ENCODE results near the gene LAMB4.

Gene LAMB4

DNA sequence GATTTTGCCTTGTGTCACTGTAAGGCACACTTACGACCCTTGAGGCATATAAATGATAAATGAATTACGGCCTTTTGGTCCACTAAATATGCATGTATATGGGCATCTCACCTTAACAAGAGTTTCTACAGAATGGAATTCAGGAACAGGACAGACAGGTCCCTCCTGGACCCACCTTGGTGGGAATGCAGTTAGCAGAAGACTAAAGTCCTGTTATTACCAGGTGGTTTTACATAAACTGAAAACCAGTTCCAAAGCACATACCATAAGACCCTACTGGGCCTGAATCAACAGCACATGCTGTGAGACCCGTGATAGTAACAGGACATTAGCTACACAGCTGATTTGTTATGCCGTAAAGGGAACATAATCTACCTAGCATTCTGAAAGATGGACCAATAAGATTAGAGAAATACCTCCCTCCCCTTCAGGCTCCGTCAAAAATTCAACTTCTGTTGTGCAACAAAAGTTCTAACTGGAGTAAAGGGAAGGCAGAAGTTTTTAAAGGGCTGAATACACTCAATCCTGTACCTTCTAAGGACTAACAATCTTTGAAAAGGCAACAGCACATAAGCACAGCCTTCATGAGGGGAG lies 151.2 kb downstream of the LAMB4 start:
- Histone ChIP-seq H3K27ac (ENCODE audit: low read depth, low read length) (no peak overlapping the region), H3K79me2 (ENCODE audit: control insufficient read depth, low read length) (no peaks in the 10 kb centered on the region), H3K4me1 (ENCODE audit: control insufficient read depth, low read length) (no peaks in the 10 kb centered on the region), H3F3A (ENCODE audit: control insufficient read depth, insufficient read depth) (no peaks in the 10 kb centered on the region), H3K4me2 (ENCODE audit: low read length) (no peak overlapping the region), H3K4me3 (ENCODE audit: low read length) (no peak overlapping the region), H3K36me3 (ENCODE audit: control insufficient read depth, low read length) (no peaks in the 10 kb centered on the region), H3K9me2 (replicated peaks; ENCODE audit: control insufficient read depth, low read length) (no peaks in the 10 kb centered on the region), H4K20me1 (ENCODE audit: control insufficient read depth, insufficient read depth, low read depth, low read length) (no peaks in the 10 kb centered on the region), H3K27me3 (ENCODE audit: control insufficient read depth, low read length) (no peaks in the 10 kb centered on the region), H3K9me3 (ENCODE audit: control insufficient read depth, insufficient read depth, low read length) (no peaks in the 10 kb centered on the region)
- TF ChIP-seq EZH2phosphoT487 (IDR thresholded peaks at IDR 0.05; ENCODE audit: borderline replicate concordance, low read length): no peak
- TF ChIP-seq, protein P1, sequence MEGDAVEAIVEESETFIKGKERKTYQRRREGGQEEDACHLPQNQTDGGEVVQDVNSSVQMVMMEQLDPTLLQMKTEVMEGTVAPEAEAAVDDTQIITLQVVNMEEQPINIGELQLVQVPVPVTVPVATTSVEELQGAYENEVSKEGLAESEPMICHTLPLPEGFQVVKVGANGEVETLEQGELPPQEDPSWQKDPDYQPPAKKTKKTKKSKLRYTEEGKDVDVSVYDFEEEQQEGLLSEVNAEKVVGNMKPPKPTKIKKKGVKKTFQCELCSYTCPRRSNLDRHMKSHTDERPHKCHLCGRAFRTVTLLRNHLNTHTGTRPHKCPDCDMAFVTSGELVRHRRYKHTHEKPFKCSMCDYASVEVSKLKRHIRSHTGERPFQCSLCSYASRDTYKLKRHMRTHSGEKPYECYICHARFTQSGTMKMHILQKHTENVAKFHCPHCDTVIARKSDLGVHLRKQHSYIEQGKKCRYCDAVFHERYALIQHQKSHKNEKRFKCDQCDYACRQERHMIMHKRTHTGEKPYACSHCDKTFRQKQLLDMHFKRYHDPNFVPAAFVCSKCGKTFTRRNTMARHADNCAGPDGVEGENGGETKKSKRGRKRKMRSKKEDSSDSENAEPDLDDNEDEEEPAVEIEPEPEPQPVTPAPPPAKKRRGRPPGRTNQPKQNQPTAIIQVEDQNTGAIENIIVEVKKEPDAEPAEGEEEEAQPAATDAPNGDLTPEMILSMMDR (IDR thresholded peaks at IDR 0.05; ENCODE audit: low read depth, low read length, poor library complexity, severe bottlenecking): no peak

DNA sequence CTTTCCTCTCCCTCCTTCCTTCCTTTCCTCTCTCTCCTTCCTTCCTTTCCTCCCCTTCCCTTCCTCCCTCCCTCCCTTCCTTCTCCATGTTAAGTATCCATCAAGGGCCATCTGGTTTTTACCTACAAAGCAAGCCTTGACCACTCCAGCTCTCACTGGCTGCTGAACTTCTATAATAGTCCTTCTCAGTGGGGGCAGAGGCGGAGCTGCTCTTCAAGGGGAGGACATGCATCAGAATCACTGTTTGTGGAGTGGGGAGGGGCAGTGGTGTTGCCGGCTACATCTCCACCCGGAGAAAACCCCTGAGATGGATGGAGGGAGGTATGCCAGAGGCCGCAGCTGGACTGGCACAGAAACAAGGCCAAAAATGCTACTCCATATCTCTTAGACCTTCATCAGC lies 153.1 kb downstream of the LAMB4 start:
- H4K20me1 ChIP-seq (ENCODE audit: control insufficient read depth, insufficient read depth, low read depth, low read length): no peaks in the 10 kb centered on the region
- no peaks in the 10 kb centered on the region for H3K9me3 ChIP-seq (ENCODE audit: control insufficient read depth, insufficient read depth, low read length)
- TF ChIP-seq, protein P1 (IDR thresholded peaks at IDR 0.05; ENCODE audit: low read depth, low read length, poor library complexity, severe bottlenecking): no peak
- no peak for TF ChIP-seq EZH2phosphoT487 (IDR thresholded peaks at IDR 0.05; ENCODE audit: borderline replicate concordance, low read length)
- no peaks in the 10 kb centered on the region for H3F3A ChIP-seq (ENCODE audit: control insufficient read depth, insufficient read depth)
- no peaks in the 10 kb centered on the region for H3K9me2 ChIP-seq (replicated peaks; ENCODE audit: control insufficient read depth, low read length)
- no peaks in the 10 kb centered on the region for H3K27me3 ChIP-seq (ENCODE audit: control insufficient read depth, low read length)
- H3K4me2 ChIP-seq (ENCODE audit: low read length): no peak overlapping the region
- H3K4me3 ChIP-seq (ENCODE audit: low read length): no peak overlapping the region
- no peaks in the 10 kb centered on the region for H3K79me2 ChIP-seq (ENCODE audit: control insufficient read depth, low read length)
- no peaks in the 10 kb centered on the region for H3K4me1 ChIP-seq (ENCODE audit: control insufficient read depth, low read length)
- H3K27ac ChIP-seq (ENCODE audit: low read depth, low read length): no peak overlapping the region
- H3K36me3 ChIP-seq (ENCODE audit: control insufficient read depth, low read length): no peaks in the 10 kb centered on the region

DNA sequence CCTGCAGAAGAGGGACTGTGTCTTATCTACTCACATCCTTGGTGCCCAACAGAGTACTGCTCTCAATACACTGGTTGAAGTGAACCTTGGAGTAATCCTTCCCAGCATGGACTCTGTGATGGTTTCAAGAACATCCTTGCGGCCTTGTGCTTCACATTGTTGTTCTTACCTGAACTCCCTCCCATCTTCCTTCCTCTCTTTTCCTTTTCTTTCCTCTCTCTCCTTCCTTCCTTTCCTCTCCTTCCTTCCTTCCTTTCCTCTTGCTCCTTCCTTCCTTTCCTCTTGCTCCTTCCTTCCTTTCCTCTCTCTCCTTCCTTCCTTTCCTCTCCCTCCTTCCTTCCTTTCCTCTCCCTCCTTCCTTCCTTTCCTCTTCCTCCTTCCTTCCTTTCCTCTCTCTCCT lies 153.5 kb downstream of the LAMB4 start:
- Histone ChIP-seq H3K36me3 (ENCODE audit: control insufficient read depth, low read length) (no peaks in the 10 kb centered on the region), H4K20me1 (ENCODE audit: control insufficient read depth, insufficient read depth, low read depth, low read length) (no peaks in the 10 kb centered on the region), H3K9me3 (ENCODE audit: control insufficient read depth, insufficient read depth, low read length) (no peaks in the 10 kb centered on the region), H3K4me2 (ENCODE audit: low read length) (no peak overlapping the region), H3K79me2 (ENCODE audit: control insufficient read depth, low read length) (no peaks in the 10 kb centered on the region), H3K9me2 (replicated peaks; ENCODE audit: control insufficient read depth, low read length) (no peaks in the 10 kb centered on the region), H3F3A (ENCODE audit: control insufficient read depth, insufficient read depth) (no peaks in the 10 kb centered on the region), H3K4me3 (ENCODE audit: low read length) (no peak overlapping the region), H3K27me3 (ENCODE audit: control insufficient read depth, low read length) (no peaks in the 10 kb centered on the region), H3K4me1 (ENCODE audit: control insufficient read depth, low read length) (no peaks in the 10 kb centered on the region), H3K27ac (ENCODE audit: low read depth, low read length) (no peak overlapping the region)
- no peak for TF ChIP-seq EZH2phosphoT487 (IDR thresholded peaks at IDR 0.05; ENCODE audit: borderline replicate concordance, low read length)
- TF ChIP-seq, protein P1 (IDR thresholded peaks at IDR 0.05; ENCODE audit: low read depth, low read length, poor library complexity, severe bottlenecking): no peak
